Fibroblast of the conjunctiva (primary cell): ENCODE results near the gene ANKMY1.

ENCODE experiments used
- DNase-seq: peaks from one replicate; pipeline ENCODE4 v3.0.0-alpha.2; 2010; ENCODE audit warnings: low read depth

Gene ANKMY1

DNA sequence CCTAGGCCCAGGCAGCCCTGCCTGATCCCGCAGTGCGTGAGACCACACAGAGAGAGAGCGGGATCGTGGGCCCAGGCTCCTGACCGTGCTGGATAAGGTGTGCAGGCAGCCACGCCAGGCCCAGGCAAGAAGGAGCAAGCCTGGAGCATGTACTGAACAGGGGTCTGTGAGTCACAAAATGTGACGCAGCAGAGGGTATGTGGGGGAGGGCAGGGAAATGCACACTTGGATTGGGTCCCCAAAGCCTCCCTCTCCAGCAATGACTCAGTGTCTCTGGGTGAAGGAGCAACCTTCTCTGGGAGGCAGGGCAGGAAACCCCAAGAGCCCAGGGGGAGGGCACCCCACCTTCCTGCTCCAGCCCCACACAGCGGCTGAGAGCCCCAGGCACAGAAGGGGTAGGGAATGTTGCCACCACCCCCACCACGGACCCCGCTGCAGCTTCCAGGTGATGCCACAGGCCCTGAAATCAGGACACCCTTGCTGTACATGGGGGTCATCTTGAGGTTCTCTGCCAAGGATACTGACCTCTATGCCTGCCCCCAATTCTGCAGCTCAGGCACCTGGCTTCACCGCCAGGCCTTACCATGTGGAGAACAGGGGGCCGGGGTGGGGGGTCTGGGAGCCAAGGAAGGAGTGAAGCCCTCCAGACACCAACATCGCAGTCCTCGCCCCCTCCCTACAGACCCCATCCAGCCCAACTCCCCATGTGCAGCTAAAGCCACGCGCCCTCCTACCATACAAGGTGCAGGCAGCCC is 123.6 kb downstream of the ANKMY1 start:
- peak; percentile 93 for DNase-seq

DNA sequence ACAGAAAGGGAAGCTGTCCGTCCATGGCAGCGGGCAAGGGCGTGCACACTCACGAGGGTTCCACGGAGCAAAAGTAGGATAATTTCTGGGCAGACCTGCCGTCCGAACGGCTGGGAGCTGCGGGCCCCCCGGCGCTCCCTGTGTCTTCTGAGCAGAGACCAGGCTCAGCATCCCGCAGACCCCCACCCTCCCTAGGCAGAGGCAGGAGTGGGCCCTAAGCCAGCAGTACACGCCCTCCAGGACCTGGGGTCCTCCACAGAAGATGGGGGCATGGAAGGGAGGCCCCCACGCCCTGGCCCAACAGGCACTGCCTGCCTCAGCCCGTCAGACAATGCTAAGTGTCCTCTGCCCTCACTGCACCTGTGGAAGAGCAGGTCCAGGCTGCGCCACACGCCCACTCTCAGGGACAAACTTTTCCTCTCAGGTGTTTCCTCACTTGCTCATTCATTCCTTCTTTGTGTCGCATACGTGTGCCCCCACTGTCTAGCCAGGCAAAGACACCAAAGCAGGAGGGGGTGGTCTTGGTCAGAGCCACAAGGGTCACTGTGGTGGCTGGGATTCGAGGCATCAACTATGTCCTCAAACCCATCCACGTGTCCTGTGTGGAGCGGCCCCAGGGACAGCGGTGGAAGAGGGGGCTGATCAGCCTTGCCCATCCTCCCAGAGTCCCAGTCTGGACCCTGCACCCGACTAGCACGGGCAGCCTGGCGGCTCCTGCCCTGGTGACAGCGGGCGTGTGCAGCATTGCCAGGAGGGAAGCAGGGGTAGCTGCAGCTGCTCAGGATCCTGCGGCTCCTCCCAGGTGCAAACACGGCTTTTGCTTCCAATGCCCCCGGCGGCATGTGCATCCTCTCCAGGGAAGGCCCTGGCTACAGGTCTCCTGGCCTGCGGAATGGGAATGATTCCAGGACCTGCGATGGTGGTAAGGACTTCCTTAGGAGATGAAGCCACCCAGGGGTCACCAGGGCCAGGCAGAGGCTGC is 124.7 kb downstream of the ANKMY1 start:
- DNase-seq: no peak

DNA sequence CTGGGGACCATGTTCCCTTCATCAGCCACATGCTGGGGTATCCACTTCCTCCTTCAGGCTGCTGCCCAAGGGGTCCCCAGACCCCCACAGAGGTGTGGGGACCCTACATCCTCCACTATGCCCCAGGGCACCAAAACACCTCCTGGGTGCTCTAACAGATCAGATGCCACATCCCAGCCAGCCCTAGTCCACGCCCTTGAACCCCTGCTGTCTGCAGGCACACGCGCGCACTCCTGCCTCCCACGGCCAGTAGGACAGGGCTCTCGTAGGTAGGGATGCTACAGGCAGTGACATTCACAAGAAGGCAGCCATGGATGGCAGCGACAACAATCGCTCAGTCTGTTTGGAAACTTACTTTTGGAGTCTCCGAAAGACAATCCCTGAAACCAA is 125.4 kb downstream of the ANKMY1 start:
- no peak for DNase-seq

DNA sequence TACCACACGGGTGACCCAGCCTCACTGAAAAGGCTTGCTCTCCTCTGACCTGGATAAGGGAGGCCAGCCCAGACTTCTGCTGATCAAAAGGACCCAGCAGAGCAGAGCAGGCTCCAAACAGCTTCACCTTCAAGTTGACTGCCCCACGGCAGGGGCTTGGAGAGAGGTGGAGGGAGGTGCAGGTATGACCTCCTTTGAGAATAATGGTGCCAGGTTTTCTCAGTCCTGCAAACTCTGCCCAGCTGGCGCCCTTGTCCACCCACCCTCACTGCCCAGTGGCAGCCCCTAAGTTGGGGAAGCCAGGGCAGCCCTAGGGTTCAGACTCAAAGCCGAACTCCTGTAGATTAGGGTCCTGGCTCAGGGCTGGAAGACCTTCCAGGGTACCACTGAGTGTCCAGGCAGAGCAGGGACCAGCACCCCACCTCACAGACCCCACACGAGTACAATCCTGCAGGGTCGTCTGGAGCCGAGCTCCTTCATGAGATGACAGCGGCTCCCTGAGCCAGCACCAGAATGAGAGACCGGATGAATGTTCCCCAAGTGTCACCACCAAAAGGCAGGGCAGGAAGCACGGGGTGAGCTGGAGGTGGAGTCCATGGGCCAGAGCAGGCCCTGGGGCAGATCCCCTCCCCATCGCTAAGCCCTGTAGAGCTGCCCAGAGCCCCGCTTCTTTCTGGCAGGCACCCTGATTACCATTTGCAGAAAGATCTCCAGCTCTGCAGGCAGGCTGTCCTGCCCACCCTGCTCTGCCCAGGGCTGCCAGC is 125.9 kb downstream of the ANKMY1 start:
- no peak for DNase-seq

DNA sequence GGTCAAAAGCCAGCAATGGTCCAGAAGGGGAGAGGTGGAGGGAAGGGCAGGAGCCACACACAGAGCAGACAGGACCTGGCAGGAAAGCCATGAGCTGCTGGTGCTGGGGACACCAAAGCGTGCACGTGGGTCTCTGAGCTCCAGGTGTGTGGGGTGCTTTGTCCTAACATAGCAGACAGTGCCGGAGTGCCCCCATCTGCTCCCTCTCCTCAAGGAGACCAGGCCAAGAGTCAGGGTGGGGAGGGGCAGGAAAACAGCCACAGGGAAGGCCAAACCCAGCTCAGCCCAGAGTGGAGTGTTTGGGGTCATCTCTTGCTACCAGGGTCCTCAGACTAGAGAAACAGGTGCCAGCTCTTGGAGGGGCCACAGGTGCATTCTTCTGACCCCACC is 126.5 kb downstream of the ANKMY1 start:
- DNase-seq: no peak

DNA sequence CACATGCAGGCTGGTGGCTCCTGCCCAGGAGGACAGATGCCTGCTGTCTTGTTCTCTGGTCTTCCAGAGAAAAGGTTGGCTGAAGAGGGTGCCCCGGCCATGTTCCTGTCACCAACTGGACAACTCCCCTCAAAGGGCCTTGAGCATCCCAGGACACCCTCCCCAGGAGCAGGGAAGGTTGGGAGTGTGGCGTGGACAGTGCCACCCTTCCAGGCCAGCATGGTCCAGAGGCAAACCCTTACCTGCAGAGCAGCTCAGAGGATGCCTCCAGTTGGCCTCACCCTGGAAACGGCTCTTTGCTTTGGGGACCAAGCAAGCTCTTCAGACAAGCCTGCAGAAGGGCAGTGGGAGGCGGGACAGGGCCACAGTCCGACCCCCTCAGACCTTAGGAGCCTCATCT is 127.2 kb downstream of the ANKMY1 start:
- DNase-seq: no peak

DNA sequence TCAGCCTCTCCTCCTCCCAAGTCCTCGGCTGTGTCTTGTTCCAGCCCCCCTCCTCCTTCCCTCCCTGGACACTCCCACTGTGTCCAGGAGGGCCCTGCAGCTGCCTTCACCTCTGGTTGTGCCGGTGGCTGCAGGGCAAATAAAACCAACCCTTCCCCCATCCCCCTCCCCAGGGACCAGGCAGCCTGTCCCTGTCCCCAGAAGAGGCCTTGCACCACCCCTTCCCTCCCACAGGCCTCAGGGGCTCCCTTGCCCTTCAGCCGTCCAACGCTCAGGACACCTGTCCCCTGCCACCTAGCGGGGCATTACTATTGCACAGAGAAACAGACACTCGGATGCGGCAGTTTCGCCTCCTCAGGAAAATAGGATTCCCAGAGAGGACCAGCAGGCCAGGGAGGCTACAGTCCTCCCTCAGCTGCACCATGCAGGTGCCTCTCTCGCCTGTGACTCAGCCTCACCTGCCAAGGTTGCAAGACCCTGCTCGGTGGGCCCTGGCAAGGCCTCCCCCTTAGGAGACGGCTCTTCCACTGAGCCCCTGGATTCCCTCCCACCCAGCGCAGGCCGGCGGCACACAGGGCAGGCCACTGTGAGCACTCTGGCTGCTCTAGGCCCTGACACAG is 127.8 kb downstream of the ANKMY1 start:
- DNase-seq: no peak
